Measurements from ENCODE around the gene TMEM174.

The TMEM174 gene, protein sequence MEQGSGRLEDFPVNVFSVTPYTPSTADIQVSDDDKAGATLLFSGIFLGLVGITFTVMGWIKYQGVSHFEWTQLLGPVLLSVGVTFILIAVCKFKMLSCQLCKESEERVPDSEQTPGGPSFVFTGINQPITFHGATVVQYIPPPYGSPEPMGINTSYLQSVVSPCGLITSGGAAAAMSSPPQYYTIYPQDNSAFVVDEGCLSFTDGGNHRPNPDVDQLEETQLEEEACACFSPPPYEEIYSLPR

DNA sequence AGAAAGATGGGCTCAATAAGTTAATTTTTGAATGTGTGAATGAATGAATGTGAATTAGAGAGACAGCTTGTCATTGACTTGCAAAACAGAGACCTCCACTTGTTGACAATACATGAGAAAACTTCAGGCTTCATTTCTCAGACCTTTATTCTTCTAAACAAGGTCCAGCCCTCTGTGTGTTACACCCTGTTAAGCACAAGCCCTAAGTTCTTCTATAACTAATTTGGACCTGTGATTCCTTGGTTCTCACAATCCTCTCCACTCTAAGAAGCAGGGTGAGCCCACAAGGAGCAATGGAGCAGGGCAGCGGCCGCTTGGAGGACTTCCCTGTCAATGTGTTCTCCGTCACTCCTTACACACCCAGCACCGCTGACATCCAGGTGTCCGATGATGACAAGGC lies at the start of gene TMEM174:
TMEM174 (plus strand) TSS at position 243 of the 400 bp plus-strand sequence; CDS start at position 294, 51 bp downstream.
- DNase-seq (ENCODE audit: extremely low read depth in 1 of 2, low read depth in 1 of 2) = no peak

DNA sequence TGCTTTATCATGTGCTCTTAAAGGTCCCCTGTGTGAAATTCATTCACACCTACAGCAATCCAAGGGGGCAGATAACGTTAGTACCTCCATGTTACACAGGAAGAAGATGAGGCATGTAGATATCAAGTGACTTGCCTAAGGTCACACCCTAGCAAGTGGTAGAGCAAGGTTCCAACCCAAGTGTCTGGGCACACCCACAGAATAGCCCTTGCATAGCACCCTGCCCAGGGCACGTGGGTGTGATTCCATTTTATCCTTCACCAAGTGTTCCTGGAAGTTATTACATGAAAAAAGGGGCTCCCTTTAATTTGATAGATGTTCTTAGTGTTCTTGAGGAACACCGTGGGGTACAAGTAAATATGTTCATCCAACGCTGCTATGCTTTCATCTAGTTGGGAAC lies 47.7 kb upstream of the TMEM174 start:
- DNase-seq (ENCODE audit: extremely low read depth in 1 of 2, low read depth in 1 of 2) = no peak

DNA sequence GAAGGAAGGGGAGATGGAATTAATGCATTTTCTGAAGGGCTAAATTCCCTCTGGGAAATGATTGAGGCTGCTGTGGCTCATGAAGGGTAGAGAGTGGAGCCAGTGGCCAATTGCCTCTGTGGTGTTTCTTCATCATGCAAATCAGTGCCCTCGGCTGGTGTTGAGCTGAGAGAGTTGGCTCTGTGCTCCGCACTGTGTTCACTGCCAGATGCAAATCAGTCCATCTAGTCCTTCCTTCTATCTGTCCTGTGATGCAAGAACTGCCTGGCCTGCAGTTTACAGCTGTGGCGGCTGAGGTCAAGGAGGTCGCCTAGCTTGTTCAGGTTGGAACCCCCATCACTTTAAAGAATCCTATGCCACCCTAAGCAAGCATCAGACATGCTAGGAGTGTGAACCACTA lies 46.6 kb upstream of the TMEM174 start:
- DNase-seq (ENCODE audit: extremely low read depth in 1 of 2, low read depth in 1 of 2) = no peak

DNA sequence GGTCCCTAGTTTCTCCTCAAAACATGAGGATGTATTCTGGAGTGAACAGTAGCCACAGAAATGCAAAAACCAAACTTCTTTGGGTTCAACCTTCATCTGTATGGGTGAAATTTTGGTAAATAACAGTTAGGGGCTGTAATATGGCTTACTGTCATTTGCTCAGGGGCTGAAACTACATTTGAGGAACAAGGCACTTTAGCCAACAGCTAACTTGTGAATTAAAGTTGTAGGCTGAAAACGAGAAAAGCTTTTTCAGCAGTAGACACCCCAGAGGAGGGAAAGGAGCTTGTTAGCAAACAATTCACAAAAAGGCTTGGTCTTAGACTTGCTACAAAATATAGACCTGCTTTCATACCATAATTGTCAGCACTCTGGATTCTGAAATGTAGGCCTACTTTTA lies 46.0 kb upstream of the TMEM174 start:
- no peak for DNase-seq (ENCODE audit: extremely low read depth in 1 of 2, low read depth in 1 of 2)

DNA sequence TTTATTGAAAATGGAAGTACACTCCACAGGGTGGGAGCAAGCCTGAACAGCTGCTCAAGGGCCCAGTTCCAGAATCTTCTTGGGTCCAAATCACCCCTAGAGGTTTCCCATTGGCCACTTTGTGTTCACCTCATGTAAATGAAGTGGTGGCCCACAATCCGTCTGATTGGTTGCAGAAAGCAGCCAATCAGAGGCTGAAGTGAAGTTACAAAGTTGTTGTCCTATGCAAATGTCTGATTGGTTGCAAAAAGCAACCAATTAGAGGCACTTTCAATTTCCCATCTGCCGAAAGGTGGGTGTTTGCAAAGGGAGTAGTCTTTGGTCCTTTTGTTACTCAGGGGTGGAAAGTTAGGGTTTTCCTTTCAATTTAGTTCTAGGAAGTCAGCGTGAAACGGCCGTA lies 43.9 kb upstream of the TMEM174 start:
- DNase-seq (ENCODE audit: extremely low read depth in 1 of 2, low read depth in 1 of 2) = no peak

DNA sequence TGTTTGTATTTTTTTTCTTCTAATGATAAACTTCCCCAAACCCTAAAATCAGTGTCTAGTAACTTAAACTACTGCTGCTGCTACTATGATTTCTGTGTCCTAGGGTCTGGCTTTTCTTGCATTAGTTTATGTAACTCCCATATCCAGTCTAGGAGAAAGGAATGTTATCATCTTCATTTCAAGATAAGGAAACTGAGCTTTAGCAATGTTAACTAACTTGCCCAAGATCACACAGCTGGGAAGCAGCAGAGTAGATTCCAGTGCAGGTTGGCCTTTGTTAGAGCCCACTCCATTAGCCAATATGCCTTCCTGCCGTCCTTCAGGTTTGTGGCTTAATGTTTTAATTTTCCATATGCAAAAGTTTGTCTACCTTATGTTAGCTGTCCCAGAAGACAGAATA lies 42.2 kb upstream of the TMEM174 start:
- DNase-seq (ENCODE audit: extremely low read depth in 1 of 2, low read depth in 1 of 2) = no peak

DNA sequence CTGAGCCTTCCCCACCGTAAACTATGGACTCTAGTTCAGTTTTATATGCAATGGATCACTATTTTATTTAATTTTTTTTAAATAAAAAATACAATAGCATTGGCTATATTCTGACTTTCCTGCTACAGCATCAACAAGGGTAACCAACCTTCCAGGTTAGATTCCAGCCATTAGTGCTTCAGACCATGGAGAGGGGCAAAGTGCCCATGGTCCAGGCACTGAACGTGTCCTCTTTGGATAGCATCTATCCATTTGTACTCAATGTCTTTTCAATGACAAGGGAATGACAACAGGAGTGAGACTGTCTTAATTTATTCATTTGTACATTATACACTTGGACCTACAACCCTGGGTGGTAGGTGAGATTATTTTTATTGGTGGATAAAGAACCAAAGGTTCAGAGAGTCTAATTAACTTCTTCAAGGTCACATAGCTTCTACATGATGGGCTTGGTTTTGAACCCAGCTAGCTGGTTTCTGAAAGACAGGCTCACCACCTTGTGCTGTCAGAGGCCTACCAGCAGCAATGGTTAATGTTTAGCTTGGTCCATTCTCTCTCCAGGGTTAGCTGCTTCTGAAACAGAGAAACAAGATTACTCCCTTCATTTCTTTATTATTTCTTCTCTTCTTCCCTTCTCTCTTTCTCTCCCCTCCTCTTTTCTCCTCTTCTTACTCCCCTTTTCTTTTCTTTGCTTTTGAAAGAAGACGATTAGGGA lies 41.1 kb upstream of the TMEM174 start:
- no peak for DNase-seq (ENCODE audit: extremely low read depth in 1 of 2, low read depth in 1 of 2)

DNA sequence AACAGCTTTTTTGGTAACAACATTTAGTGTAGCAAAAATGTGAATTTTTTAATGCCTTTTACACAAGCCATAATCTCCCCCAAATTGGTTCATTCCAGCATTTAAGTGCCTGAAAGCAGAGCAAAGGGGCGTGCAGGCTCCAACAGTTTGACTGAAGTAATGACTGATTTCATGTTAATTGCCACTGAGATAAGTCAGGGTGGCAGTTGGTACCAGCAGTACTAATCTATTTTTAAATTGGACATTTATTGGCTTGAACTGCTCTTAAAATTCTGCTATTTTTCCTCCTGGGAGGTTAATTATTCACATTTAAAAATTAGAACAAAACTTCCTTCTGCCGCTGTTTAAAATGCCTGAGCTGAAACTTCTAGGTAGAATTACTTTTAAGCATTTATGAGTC lies 40.2 kb upstream of the TMEM174 start:
- DNase-seq (ENCODE audit: extremely low read depth in 1 of 2, low read depth in 1 of 2) = no peak

DNA sequence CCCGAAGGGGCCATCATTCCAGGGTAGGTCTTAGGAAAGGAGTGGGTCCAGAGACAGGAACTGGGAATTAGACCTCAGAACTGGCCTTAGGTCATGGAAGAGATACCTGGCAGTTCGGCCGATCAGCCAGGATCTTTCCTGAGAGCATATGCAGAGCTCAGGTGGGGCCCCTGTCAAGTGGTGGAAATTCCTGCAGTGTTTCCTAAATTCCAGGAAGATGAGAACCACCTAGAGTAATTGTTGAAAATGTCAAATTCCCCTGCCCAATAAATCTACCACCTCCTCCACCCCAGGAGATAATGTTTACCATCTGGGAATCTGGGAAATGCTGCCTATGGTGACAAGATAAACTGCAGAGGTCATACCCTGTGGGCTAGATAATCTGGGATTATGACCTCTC lies 38.0 kb upstream of the TMEM174 start:
- no peak for DNase-seq (ENCODE audit: extremely low read depth in 1 of 2, low read depth in 1 of 2)

DNA sequence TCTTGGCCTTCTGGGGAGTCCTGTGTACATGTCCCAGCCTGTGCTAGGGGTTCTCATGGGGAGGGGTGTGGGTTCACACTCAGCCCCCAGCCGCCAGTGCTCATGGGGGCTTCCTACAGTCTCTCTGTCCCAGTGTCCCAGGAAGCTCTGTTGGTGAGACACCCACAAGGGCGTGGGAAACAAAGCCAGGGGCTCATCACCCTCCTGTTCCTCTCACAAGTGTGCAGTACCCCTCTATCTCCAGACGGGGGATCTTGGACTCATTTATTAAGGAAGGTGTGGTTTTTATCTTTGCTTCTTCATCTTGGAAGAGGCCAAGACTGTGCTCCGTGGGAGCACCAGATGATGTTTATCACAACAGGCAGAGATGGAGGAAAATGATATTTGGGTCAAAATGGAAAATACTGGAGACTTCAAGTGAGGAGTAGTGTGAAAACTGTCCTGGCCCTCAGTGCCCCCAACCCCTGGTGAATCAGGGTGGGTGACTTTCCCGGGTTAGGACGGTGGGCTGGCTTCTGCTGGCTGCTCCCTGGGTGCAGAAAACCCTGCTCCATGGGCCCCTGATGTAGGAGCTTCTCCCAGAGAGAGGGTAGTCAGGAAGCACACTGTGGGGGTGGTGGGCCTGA lies 37.5 kb upstream of the TMEM174 start:
- no peak for DNase-seq (ENCODE audit: extremely low read depth in 1 of 2, low read depth in 1 of 2)

DNA sequence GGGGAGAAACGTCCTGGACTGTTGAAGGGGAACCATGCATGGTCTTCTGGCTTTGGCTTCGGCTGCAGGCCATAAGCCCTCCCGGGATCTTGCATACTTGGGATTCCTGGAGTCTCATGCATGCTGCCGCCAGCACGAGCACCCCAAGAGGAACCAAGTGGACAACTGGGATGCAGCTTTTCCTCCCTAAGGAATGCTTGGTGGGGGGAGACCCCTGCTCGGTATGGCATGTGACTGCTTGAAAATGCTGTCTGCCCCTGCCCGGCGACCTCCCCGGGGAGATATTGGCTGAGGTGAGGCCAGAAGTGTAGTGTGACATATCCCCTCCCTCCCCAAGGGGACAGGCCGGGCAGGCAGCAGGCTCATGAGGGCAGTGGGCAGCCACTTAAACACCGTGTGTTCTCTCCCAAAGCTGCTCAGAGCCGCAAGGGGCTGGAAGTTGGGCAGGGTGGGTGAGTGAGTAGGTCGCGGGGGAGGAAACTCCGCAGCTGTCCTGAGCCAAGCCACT lies 36.9 kb upstream of the TMEM174 start:
- no peak for DNase-seq (ENCODE audit: extremely low read depth in 1 of 2, low read depth in 1 of 2)

DNA sequence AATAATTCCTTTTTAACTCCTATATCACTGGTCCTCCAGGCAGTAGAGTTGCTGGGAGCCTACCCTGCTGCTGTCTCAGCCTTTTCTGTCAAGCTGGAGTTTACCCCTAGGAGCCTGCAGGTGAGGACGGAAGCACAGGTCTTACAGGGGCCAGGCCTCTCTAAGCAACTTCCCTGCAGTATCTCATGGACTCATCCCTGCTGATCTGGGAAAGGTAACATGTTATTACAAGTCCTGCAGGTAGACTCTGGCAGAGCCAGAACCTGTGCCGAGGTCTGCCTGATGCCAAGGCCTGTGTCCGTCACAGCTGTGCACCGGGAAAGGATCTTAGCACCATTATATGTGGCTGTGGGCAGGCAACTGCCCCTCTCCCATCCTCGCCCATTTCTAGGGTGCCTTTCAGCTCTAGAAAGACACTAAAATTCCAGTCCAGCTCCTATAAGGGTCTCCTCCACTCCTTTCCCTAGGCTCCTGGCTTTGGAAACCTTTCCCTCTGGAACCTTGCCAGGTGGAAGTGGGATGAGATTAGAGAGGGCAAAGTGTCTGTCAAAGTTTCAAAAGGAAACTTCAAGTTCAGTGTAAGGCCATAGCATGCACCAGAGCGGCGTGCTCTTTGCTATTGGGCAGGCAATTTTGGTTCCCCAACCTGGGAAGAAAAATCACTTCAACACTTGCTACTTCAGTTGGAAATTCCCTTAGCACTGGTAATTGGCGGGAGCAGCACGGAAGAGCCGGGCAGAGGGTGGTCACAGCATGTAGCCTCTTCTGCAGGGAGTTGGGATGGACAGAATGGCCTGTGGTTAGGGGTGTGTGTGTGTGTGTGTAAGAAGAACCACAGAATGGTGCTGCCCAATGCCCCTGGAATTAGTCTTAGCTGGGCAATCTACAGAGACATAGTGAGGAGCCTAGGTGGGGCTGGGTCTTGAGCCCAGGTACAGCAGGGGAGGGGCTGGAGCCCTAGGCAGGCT lies 35.1 kb upstream of the TMEM174 start:
- DNase-seq (ENCODE audit: extremely low read depth in 1 of 2, low read depth in 1 of 2) = no peak

DNA sequence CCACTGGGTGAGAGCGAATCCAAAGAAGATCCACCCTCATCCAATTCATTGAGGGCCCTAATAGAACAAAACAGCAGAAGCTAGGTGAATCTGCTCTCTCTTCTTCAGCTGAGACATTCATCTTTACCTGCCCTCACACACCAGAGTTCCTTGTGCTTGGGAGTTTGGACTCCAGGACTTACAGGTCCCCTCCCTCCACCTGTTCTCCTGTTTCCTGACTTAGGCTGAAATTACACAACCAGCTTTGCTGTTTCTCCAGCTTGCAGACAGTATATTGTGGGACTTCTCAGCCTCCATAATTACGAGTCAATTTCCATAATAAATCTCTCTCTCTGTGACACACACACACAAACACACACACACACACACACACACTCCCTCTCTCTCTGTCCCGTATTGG lies 33.5 kb upstream of the TMEM174 start:
- no peak for DNase-seq (ENCODE audit: extremely low read depth in 1 of 2, low read depth in 1 of 2)

DNA sequence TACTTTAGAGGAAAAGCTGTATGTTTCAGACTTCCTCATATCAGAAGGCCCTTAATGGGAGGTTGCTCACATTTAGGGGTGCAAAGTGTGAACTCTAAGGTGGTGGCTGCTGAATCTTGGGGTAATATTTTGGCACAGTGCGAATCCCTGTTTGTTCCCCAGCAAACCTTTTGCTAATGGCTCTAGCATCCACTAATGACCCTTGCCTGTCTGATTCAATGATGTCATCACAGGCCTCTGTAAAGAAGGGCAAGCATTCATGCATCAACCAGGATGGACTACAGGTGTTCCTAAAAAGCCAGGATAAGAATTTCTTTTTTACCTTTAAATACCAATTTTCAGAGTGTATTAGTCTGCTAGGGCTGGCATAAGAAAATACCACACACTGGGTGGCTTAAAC lies 32.2 kb upstream of the TMEM174 start:
- DNase-seq (ENCODE audit: extremely low read depth in 1 of 2, low read depth in 1 of 2) = no peak

DNA sequence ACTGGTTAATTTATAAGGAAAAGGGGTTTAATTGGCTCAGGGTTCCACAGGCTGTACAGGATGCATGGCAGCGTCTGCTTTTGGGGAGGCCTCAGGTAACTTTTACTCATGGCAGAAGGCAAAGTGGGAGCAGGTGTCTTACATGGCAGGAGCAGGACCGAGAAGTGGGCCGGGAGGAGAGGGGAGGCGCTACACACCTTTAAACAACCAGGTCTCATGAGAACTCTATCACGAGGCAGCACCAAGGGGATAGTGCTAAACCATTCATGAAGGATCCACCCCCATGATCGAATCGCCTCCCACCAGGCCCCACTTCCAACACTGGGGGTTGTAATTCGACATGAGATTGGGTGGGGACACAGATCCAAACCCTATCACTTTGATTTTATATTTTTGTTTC lies 31.0 kb upstream of the TMEM174 start:
- DNase-seq (ENCODE audit: extremely low read depth in 1 of 2, low read depth in 1 of 2) = no peak

DNA sequence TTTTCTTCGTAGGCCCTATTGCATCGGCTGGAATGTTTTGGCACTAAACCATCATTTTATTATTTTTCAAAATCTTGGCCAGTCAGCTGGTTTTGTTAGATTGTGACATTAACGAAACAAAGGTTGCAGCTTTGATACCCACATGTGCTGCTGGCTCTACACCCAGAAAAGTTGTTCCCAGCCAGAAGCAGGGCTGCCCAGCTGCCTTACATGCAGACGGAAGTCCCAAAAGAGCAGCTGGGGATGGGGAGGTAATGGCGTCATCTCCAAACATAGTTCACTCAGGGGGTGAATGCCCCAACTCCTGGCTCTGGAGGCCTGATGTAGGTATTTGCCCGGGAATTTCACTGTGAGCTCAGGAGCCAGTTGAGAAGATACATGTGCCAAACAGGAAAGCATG lies 29.3 kb upstream of the TMEM174 start:
- DNase-seq (ENCODE audit: extremely low read depth in 1 of 2, low read depth in 1 of 2) = no peak

DNA sequence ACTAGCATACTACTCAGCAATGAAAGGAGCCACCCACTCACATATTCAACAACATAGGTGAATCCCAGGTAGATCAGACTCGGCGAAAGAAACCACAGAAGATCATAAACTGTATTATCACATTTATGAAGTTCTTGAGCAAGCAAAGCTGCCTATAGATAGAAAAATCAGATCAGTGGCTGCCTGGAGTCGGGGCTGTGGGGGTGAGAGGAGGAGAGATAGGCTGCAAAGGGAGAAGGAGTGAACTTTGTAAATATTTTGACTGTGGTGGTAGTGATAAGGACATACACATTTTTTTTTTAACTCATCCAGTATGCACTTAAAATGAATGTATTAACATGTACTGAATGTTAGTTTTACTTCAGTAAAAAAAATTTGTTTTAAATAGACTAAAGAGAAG lies 23.5 kb upstream of the TMEM174 start:
- DNase-seq (ENCODE audit: extremely low read depth in 1 of 2, low read depth in 1 of 2) = no peak

DNA sequence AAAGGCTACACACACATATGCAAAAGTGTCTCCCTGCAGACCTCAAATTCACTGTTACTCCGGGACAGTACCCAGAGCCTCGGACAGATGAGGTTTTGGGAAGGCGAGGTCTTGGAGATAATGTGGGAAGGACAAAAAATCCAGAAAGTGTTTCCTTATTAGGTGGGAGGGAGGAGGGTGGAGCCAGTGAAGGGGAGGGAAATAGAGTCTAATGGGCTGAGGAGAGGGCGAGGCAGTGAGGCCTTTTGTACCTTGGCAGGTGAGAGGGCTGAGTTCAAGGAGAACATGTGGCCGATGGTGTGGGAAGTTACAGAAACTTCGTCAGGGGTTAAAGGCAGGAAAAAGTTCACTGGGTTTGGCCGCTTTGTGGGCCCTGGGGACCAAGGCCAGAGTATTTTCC lies 22.1 kb upstream of the TMEM174 start:
- no peak for DNase-seq (ENCODE audit: extremely low read depth in 1 of 2, low read depth in 1 of 2)

DNA sequence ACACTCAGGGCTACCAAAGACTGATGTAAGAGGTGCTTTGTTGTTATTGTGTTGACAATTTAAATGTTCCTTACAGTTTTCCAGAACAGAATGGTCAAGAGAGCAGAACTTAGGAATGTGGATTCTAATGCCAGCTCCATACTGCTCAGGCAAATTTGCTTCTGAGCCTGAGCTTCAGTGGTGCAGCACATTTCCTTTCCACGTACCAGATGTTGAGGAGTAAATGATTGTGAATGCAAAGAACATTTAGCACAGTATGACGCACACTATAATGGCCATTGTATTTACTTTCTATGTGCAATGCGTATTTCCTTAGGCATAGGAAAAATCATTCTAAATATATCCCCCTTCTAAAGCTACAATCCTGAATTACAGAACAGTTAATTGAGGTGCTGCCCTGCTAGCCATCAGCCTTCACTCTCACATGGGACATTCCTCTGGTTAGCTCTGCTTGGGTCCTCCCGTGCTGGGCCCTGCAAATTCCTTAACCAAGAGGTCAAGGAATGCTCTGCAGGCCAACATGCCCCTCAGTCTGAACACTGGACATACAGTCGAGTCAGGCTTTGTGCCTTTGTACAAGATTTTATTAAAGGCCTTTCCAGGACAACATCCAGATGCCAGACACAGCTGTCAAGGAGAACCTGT lies 21.1 kb upstream of the TMEM174 start:
- no peak for DNase-seq (ENCODE audit: extremely low read depth in 1 of 2, low read depth in 1 of 2)

Measured in activated CD8-positive, alpha-beta memory T cell treated with anti-CD3 and anti-CD28 coated beads for 1 hour (primary cell).